ENCODE results near the gene COL13A1. TPM values are rescaled to one million over a fixed set of nuclear protein-coding genes. Genes with fewer than 3 reads are reported as not detected.

The COL13A1 gene
- total RNA-seq, 1 donor from 2014 or later = 0.43 TPM

GRCh38 chr10:69894156-69894555, 92.5 kb downstream of the COL13A1 start:
- Mint-ChIP-seq H3K4me3 (ENCODE audit: low read depth) (no peak overlapping the region), H3K27ac (no peak overlapping the region), H3K27me3 (peaks cover 6% of the 10 kb centered on the region), H3K9me3 (ENCODE audit: low read depth) (no peaks in the 10 kb centered on the region), H3K4me1 (ENCODE audit: low read depth) (peaks cover 9% of the 10 kb centered on the region), H3K36me3 (ENCODE audit: insufficient read depth) (no peaks in the 10 kb centered on the region)
- DNase-seq (ENCODE audit: low spot score, unreplicated experiment) = no peak
- TF ChIP-seq CTCF (IDR thresholded peaks at IDR 0.05; ENCODE audit: unreplicated experiment) = no peak

DNA sequence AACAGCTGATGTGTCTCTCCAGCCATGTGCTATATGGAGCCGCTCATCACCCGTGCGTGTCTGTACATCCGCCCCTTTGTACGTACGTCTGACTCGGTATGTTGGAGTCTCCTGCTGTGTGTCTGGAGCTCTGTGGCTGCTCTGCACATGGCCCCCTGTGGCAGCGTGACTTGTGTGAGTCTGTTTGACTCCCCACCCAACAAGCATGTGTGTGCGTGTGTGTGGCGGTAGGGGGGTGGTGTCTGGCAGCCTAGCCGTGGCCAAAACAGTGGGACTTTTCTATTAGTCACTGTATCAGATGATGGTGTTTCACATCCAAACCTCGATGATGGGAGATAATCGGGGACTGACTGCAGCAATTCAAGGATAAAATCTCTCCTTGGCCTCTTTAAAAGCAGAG, 94.1 kb downstream of the COL13A1 start:
- no peaks in the 10 kb centered on the region for H3K36me3 Mint-ChIP-seq (ENCODE audit: insufficient read depth)
- H3K27ac Mint-ChIP-seq = no peak overlapping the region
- H3K9me3 Mint-ChIP-seq (ENCODE audit: low read depth) = no peaks in the 10 kb centered on the region
- TF ChIP-seq CTCF (IDR thresholded peaks at IDR 0.05; ENCODE audit: unreplicated experiment) = no peak
- no peak for DNase-seq (ENCODE audit: low spot score, unreplicated experiment)
- H3K4me1 Mint-ChIP-seq (ENCODE audit: low read depth) = peaks cover 22% of the 10 kb centered on the region
- no peak overlapping the region for H3K4me3 Mint-ChIP-seq (ENCODE audit: low read depth)
- H3K27me3 Mint-ChIP-seq = peaks cover 6% of the 10 kb centered on the region

DNA sequence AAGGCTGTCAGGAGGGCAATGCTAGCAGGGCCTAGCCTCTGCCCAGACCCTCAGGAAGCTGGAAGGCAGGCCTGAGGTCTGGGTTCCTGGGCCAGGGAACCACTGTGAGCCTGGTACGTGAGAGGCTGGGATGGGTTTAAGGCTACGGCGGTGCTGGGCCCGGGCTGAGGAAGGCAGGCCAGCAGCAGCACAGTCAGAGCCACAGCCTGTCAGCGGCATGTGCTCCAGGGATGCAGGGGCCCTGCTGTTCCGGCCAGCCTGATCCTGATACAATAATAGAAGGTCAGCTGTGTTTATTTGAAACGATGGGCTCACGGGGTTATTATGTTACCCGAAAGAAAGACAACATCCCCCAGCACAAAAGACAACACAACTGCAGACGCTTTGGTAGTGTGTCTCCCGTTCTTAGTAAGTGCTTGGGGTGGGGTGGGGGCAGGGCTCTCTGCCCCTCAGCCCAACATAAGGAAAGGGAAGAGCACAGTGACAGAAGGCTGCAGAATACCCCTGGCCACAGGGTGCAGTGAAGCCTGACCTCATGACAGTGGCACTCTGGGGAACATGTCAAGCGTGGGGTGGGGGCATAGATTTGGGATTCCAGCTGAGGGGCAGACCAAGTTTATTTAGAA, 95.0 kb downstream of the COL13A1 start:
- Mint-ChIP-seq H3K27ac (no peak overlapping the region), H3K27me3 (peaks cover 6% of the 10 kb centered on the region), H3K36me3 (ENCODE audit: insufficient read depth) (no peaks in the 10 kb centered on the region), H3K4me1 (ENCODE audit: low read depth) (peaks cover 26% of the 10 kb centered on the region), H3K4me3 (ENCODE audit: low read depth) (no peak overlapping the region), H3K9me3 (ENCODE audit: low read depth) (no peaks in the 10 kb centered on the region)
- no peak for TF ChIP-seq CTCF (IDR thresholded peaks at IDR 0.05; ENCODE audit: unreplicated experiment)
- DNase-seq (ENCODE audit: low spot score, unreplicated experiment) = no peak

DNA sequence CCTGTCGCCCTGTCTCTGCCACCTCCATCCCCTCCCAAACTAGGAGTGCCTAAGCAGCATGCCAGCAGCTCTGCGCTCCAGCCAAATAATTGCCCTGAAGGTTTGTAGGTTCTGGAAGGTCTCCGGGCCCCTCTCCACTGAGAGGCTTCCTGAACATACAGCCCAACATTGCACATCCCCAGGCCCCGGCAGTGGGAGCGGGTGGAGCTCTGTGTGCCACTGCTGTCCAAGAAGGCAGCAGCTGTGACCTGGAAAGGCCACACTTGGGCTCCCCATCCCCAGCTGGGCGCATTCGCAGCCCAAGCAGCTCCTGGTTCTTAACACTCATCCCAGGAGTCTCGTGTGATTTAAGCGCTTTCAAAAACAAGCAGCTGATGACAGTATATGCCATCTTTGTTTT, 95.7 kb downstream of the COL13A1 start:
- Mint-ChIP-seq H3K9me3 (ENCODE audit: low read depth) (no peaks in the 10 kb centered on the region), H3K27ac (no peak overlapping the region)
- no peak for TF ChIP-seq CTCF (IDR thresholded peaks at IDR 0.05; ENCODE audit: unreplicated experiment)

GRCh38 chr10:69897999-69898398, 96.3 kb downstream of the COL13A1 start:
- no peak overlapping the region for H3K4me3 Mint-ChIP-seq (ENCODE audit: low read depth)
- H3K36me3 Mint-ChIP-seq (ENCODE audit: insufficient read depth) = no peaks in the 10 kb centered on the region
- peaks cover 27% of the 10 kb centered on the region for H3K4me1 Mint-ChIP-seq (ENCODE audit: low read depth)
- TF ChIP-seq CTCF (IDR thresholded peaks at IDR 0.05; ENCODE audit: unreplicated experiment) = no peak
- no peaks in the 10 kb centered on the region for H3K9me3 Mint-ChIP-seq (ENCODE audit: low read depth)
- no peak overlapping the region for H3K27ac Mint-ChIP-seq
- H3K27me3 Mint-ChIP-seq = peaks cover 6% of the 10 kb centered on the region
- no peak for DNase-seq (ENCODE audit: low spot score, unreplicated experiment)

More for the DNA sequence above, 95.7 kb downstream of the COL13A1 start:
- DNase-seq (ENCODE audit: low spot score, unreplicated experiment) = no peak
- Mint-ChIP-seq H3K4me1 (ENCODE audit: low read depth) (peaks cover 27% of the 10 kb centered on the region), H3K4me3 (ENCODE audit: low read depth) (no peak overlapping the region), H3K36me3 (ENCODE audit: insufficient read depth) (no peaks in the 10 kb centered on the region), H3K27me3 (peaks cover 6% of the 10 kb centered on the region)

Measured in progenitor cell of endocrine pancreas (in vitro differentiated cells).